NCI-H345 (cell line): ENCODE results near the gene FNIP2.
"Not testable (repeated sequence)": the region's sequence is repeated elsewhere in the genome, so short reads cannot be mapped to it uniquely, and the experiment has no call there.

Experiments
- DNase-seq: peaks from one replicate; lab custom pipeline; 2025; lab: John Stamatoyannopoulos, UW

The FNIP2 gene

GRCh38 chr4:158814636-158815330 lies 46.0 kb downstream of the FNIP2 start:
- no peak for DNase-seq

GRCh38 chr4:158816955-158817354 lies 48.1 kb downstream of the FNIP2 start:
- DNase-seq: no peak

GRCh38 chr4:158817562-158818296 lies 48.9 kb downstream of the FNIP2 start:
- no peak for DNase-seq

GRCh38 chr4:158818560-158819140 lies 49.8 kb downstream of the FNIP2 start:
- no peak for DNase-seq

GRCh38 chr4:158819942-158820786 lies 51.3 kb downstream of the FNIP2 start:
- no peak for DNase-seq

- no peak for DNase-seq
These were observed 52.6 kb downstream of the FNIP2 start for GRCh38 chr4:158821228-158821971.

- no peak for DNase-seq
These were observed 53.5 kb downstream of the FNIP2 start for GRCh38 chr4:158822348-158822747.

- DNase-seq: no peak
These were observed 54.6 kb downstream of the FNIP2 start for GRCh38 chr4:158823461-158823873.

GRCh38 chr4:158824425-158825274 lies 55.8 kb downstream of the FNIP2 start:
- DNase-seq: no peak

GRCh38 chr4:158825433-158826036 lies 56.7 kb downstream of the FNIP2 start:
- no peak for DNase-seq

- no peak for DNase-seq
These were observed 57.2 kb downstream of the FNIP2 start for GRCh38 chr4:158826057-158826456.

- no peak for DNase-seq
These were observed 58.1 kb downstream of the FNIP2 start for GRCh38 chr4:158826882-158827281.

- DNase-seq: no peak
These were observed 58.7 kb downstream of the FNIP2 start for GRCh38 chr4:158827543-158827981.

GRCh38 chr4:158828151-158828550 lies 59.3 kb downstream of the FNIP2 start:
- DNase-seq: not testable (repeated sequence)

GRCh38 chr4:158829254-158829653 lies 60.4 kb downstream of the FNIP2 start:
- DNase-seq: no peak

- no peak for DNase-seq
These were observed 64.8 kb downstream of the FNIP2 start for GRCh38 chr4:158833602-158834001.

GRCh38 chr4:158835226-158836001 lies 66.6 kb downstream of the FNIP2 start:
- no peak for DNase-seq

- no peak for DNase-seq
These were observed 67.2 kb downstream of the FNIP2 start for GRCh38 chr4:158836002-158836369.

- DNase-seq: no peak
These were observed 68.1 kb downstream of the FNIP2 start for GRCh38 chr4:158836828-158837449.
